Body of pancreas (tissue), 4 donors: ENCODE measurements around the gene NT5E. TPM values are rescaled to one million over a fixed set of nuclear protein-coding genes. Genes with fewer than 3 reads are reported as not detected.

Source experiments
- ATAC-seq: fragments of 150-250 bp; one replicate; pipeline ENCODE4 v1.9.1; 2016
- DNase-seq, 4 donors: peaks; one replicate each; pipeline ENCODE4 v3.0.0-alpha.2; 2019
- H3K27ac ChIP-seq, 4 donors: fragments of 200-600 bp; sonication (generic); 1 replicate in 3 of 4; 2 replicates in 1 of 4; pipeline versions ENCODE4 v1.5.1 to v1.6.1; 2016 to 2019; ENCODE audit warnings: mild to moderate bottlenecking in 1 of 4, mixed read lengths in 1 of 4, moderate library complexity in 1 of 4
- H3K27me3 ChIP-seq, 2 donors: fragments of 200-600 bp; sonication (generic); one replicate each; pipeline ENCODE4 v1.6.0; 2016; ENCODE audit warnings: mild to moderate bottlenecking in 1 of 2
- H3K36me3 ChIP-seq, 2 donors: fragments of 200-600 bp; sonication (generic); replicated peaks in 1 of 2; 2 replicates each; pipeline ENCODE4 v1.5.1; 2016; ENCODE audit warnings: low read depth in 2 of 2; ENCODE audit not compliant: insufficient read depth in 1 of 2
- H3K4me1 ChIP-seq: fragments of 200-600 bp; sonication (generic); one replicate; pipeline ENCODE4 v1.6.0; 2016
- H3K4me3 ChIP-seq, 2 donors: fragments of 200-600 bp; sonication (generic); 1 replicate in 1 of 2; 2 replicates in 1 of 2; pipeline ENCODE4 v1.5.1; 2016 to 2019
- H3K9me3 ChIP-seq, 3 donors: fragments of 200-600 bp; sonication (generic); 1 replicate in 2 of 3; 2 replicates in 1 of 3; pipeline ENCODE4 v1.5.1; 2016
- POLR2A ChIP-seq, 3 donors: fragments of 450-650 bp; IDR thresholded peaks; one replicate each; pipeline ENCODE4 v1.6.1; 2016; ENCODE audit warnings: antibody characterized with exemption in 3 of 3, mild to moderate bottlenecking in 2 of 3
- WGBS, 2 donors: methylation state at CpG; one replicate each; pipeline ENCODE4 v1.1.5; 2017; 5-methylcytosine and 5-hydroxymethylcytosine counted together
- intact Hi-C: fragments of 100-400 bp; cut with DNase I; formaldehyde crosslinking; loops from one replicate; pipeline ENCODE4 v1.15.1; 2023
- total RNA-seq, 2 donors: library from RNA; depleted of rRNA; stranded (reverse); fragments of >200 nt; gene quantifications; one replicate each; pipeline ENCODE4 v1.1.0, GENCODE V29; 2016
- TF ChIP-seq, protein P1 (sequence below), 7 experiments: fragments of 450-650 bp in 4 of 7; fragments of 200-600 bp in 3 of 7; sonication (generic) in 3 of 7; IDR thresholded peaks; one replicate each; pipeline ENCODE4 v1.5.1; 2016 to 2019; ENCODE audit warnings: antibody characterized with exemption in 7 of 7

Gene NT5E
- 1 to 10 TPM; 3.1 to 4.0 TPM for total RNA-seq

DNA sequence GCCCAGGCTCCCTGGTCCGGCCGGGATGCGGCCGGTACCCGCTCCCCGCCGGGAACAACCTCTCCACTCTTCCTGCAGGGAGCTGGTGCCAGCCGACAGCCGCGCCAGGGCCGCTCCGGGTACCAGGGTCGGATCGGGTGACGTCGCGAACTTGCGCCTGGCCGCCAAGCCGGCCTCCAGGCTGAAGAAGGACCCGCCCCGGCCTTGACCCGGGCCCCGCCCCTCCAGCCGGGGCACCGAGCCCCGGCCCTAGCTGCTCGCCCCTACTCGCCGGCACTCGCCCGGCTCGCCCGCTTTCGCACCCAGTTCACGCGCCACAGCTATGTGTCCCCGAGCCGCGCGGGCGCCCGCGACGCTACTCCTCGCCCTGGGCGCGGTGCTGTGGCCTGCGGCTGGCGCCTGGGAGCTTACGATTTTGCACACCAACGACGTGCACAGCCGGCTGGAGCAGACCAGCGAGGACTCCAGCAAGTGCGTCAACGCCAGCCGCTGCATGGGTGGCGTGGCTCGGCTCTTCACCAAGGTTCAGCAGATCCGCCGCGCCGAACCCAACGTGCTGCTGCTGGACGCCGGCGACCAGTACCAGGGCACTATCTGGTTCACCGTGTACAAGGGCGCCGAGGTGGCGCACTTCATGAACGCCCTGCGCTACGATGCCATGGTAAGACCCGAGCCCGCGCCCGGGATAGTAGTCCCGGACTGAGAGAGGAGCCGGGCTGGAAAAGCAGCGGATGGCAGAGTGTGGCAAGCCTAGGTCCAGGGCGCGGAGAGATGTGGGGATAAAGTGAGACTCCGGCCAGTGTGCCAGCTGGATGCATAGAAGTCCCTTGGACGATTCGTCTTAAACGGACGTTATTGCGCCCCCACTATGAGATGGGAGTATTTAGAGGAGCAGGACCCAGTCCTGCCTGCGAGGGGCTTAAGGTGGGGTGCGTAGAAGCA lies at the start of gene NT5E:
NT5E (plus strand) TSS at position 266 of the 942 bp plus-strand sequence; CDS start at position 323, 57 bp downstream.
- Histone ChIP-seq H3K4me1 (peaks cover 19% of the 10 kb centered on the region), H3K27me3 (no peaks in the 10 kb centered on the region), H3K9me3 (no peaks in the 10 kb centered on the region), H3K36me3 (no peaks in the 10 kb centered on the region), H3K27ac (peak within 1 kb of the TSS in 3 of 4 donors; percentile 6 to 63 (median 39)), H3K4me3 (peak within 1 kb of the TSS in 1 of 2 donors; percentile 26)
- TF ChIP-seq POLR2A (IDR thresholded peaks at IDR 0.05): peak in 1 of 3 donors; percentile 12
- TF ChIP-seq, protein P1, sequence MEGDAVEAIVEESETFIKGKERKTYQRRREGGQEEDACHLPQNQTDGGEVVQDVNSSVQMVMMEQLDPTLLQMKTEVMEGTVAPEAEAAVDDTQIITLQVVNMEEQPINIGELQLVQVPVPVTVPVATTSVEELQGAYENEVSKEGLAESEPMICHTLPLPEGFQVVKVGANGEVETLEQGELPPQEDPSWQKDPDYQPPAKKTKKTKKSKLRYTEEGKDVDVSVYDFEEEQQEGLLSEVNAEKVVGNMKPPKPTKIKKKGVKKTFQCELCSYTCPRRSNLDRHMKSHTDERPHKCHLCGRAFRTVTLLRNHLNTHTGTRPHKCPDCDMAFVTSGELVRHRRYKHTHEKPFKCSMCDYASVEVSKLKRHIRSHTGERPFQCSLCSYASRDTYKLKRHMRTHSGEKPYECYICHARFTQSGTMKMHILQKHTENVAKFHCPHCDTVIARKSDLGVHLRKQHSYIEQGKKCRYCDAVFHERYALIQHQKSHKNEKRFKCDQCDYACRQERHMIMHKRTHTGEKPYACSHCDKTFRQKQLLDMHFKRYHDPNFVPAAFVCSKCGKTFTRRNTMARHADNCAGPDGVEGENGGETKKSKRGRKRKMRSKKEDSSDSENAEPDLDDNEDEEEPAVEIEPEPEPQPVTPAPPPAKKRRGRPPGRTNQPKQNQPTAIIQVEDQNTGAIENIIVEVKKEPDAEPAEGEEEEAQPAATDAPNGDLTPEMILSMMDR (IDR thresholded peaks at IDR 0.05): no peak
- WGBS, 2 donors: 1 to 6% methylated on average over 29 to 83 of the region's 92 CpGs
- ATAC-seq (peak; percentile 70), DNase-seq (peak; percentile 43 to 62 (median 52))
- intact Hi-C loops: no loop called here

- 53 to 74% methylated on average over 4 of the region's 4 CpGs for WGBS, 2 donors
- H3K9me3 ChIP-seq: no peaks in the 10 kb centered on the region
- H3K36me3 ChIP-seq: no peaks in the 10 kb centered on the region
- intact Hi-C loops: no loop called here
- H3K4me1 ChIP-seq: peaks cover 37% of the 10 kb centered on the region
- TF ChIP-seq, protein P1 (IDR thresholded peaks at IDR 0.05): no peak
- TF ChIP-seq POLR2A (IDR thresholded peaks at IDR 0.05): no peak
- no peak overlapping the region for H3K27ac ChIP-seq
- DNase-seq: no peak
- H3K4me3 ChIP-seq: no peak overlapping the region
- no peaks in the 10 kb centered on the region for H3K27me3 ChIP-seq
- ATAC-seq: no peak
Observed at GRCh38 chr6:85400331-85400730, 49.6 kb upstream of the NT5E start.

GRCh38 chr6:85401186-85402021 lies 48.5 kb upstream of the NT5E start:
- no peak overlapping the region for H3K4me3 ChIP-seq
- no peaks in the 10 kb centered on the region for H3K9me3 ChIP-seq
- no peak for TF ChIP-seq POLR2A (IDR thresholded peaks at IDR 0.05)
- TF ChIP-seq, protein P1 (IDR thresholded peaks at IDR 0.05): no peak
- no peak overlapping the region for H3K27ac ChIP-seq
- H3K27me3 ChIP-seq: no peaks in the 10 kb centered on the region
- H3K4me1 ChIP-seq: peaks cover 48% of the 10 kb centered on the region
- H3K36me3 ChIP-seq: no peaks in the 10 kb centered on the region
- no peak for ATAC-seq
- DNase-seq: no peak
- 78% methylated on average over 6 of the region's 6 CpGs for WGBS, 2 donors
- intact Hi-C loops: no loop called here

DNA sequence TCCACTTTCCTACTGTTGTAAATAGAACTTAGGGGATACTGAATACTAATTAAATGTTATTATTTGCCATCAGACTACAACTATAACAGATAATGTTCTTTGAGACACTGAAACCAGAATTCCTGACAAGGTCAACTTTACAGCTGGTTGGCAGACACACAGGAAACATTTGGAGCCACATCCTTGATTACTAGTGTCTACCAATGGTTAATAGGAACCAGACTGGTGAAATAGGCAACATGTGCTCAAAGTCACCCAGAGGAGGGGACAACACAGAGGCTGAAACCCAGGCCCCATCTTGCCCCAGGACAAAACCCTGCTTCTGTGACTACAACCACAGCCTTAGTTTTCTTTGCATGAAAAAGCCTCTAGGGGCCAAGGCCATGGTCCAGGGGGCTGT lies 47.8 kb upstream of the NT5E start:
- Histone ChIP-seq H3K27me3 (no peaks in the 10 kb centered on the region), H3K9me3 (no peaks in the 10 kb centered on the region), H3K36me3 (no peaks in the 10 kb centered on the region), H3K4me1 (peaks cover 52% of the 10 kb centered on the region), H3K27ac (peak overlapping the region in 1 of 4 donors; percentile 67), H3K4me3 (no peak overlapping the region)
- no peak for ATAC-seq
- intact Hi-C loops: no loop called here
- TF ChIP-seq, protein P1 (IDR thresholded peaks at IDR 0.05): no peak
- no peak for TF ChIP-seq POLR2A (IDR thresholded peaks at IDR 0.05)
- DNase-seq: no peak
